GM12864 (cell line): ENCODE results near the gene LUZP2.

Experiments
- DNase-seq: peaks from one replicate; pipeline ENCODE4 v3.0.0-alpha.2; 2011; ENCODE audit warnings: low read depth
- H3K4me3 ChIP-seq: 2 replicates; pipeline ENCODE4 v1.5.1; 2011; ENCODE audit warnings: mild to moderate bottlenecking, low read depth, low read length, control low read depth
- CTCF ChIP-seq: IDR thresholded peaks from 2 replicates; pipeline ENCODE4 v1.5.1; 2011; ENCODE audit warnings: low read depth, mild to moderate bottlenecking, moderate library complexity, low read length, control low read depth, inconsistent platforms; ENCODE audit errors: missing control alignments

LUZP2 gene

GRCh38 chr11:24642648-24643047, 145.8 kb downstream of the LUZP2 start:
- DNase-seq: no peak
- no peak overlapping the region for H3K4me3 ChIP-seq
- no peak for TF ChIP-seq CTCF

GRCh38 chr11:24645563-24645962, 148.7 kb downstream of the LUZP2 start:
- DNase-seq: no peak
- TF ChIP-seq CTCF: no peak
- H3K4me3 ChIP-seq: no peak overlapping the region

GRCh38 chr11:24651873-24652272, 155.0 kb downstream of the LUZP2 start:
- no peak for DNase-seq
- TF ChIP-seq CTCF: no peak
- H3K4me3 ChIP-seq: no peak overlapping the region

- H3K4me3 ChIP-seq: no peak overlapping the region
- DNase-seq: no peak
- no peak for TF ChIP-seq CTCF
These were observed 157.0 kb downstream of the LUZP2 start for GRCh38 chr11:24653901-24654300.

GRCh38 chr11:24661331-24661730, 164.5 kb downstream of the LUZP2 start:
- no peak for DNase-seq

GRCh38 chr11:24664399-24664798, 167.5 kb downstream of the LUZP2 start:
- H3K4me3 ChIP-seq: no peak overlapping the region
- DNase-seq: no peak
- TF ChIP-seq CTCF: no peak

More at GRCh38 chr11:24661331-24661730, 164.5 kb downstream of the LUZP2 start:
- TF ChIP-seq CTCF: no peak
- no peak overlapping the region for H3K4me3 ChIP-seq

- no peak for TF ChIP-seq CTCF
- no peak overlapping the region for H3K4me3 ChIP-seq
- no peak for DNase-seq
These were observed 170.6 kb downstream of the LUZP2 start for GRCh38 chr11:24667353-24667968.
